GM23248 (cell line): ENCODE measurements around the gene CYP3A7. TPM values are rescaled to one million over a fixed set of nuclear protein-coding genes. Genes with fewer than 3 reads are reported as not detected.
"Not testable (repeated sequence)": the region's sequence is repeated elsewhere in the genome, so short reads cannot be mapped to it uniquely, and the experiment has no call there.

Experiments
- DNase-seq: peaks from one replicate; pipeline ENCODE4 v3.0.0-alpha.2; 2015
- H2AFZ ChIP-seq: fragments of 200-600 bp; sonication (generic); 2 replicates; pipeline ENCODE4 v1.6.1; 2016; ENCODE audit warnings: antibody characterized with exemption
- H3F3A ChIP-seq: fragments of 200-600 bp; sonication (generic); 2 replicates; pipeline ENCODE4 v1.6.1; 2016; ENCODE audit warnings: mild to moderate bottlenecking, antibody characterized with exemption, mixed run types; ENCODE audit not compliant: insufficient read depth
- H3K27ac ChIP-seq: fragments of 200-600 bp; sonication (generic); 2 replicates; pipeline ENCODE4 v1.5.1; 2016; ENCODE audit warnings: mild to moderate bottlenecking
- H3K27me3 ChIP-seq: fragments of 200-600 bp; sonication (generic); replicated peaks from 2 replicates; pipeline ENCODE4 v1.6.1; 2016; ENCODE audit warnings: mild to moderate bottlenecking; ENCODE audit not compliant: insufficient read depth
- H3K36me3 ChIP-seq: fragments of 200-600 bp; sonication (generic); 2 replicates; pipeline ENCODE4 v1.6.1; 2016; ENCODE audit warnings: low read depth, mild to moderate bottlenecking
- H3K4me1 ChIP-seq: fragments of 200-600 bp; sonication (generic); 2 replicates; pipeline ENCODE4 v1.6.1; 2016; ENCODE audit warnings: mild to moderate bottlenecking; ENCODE audit not compliant: insufficient read depth
- H3K4me2 ChIP-seq: fragments of 200-600 bp; sonication (generic); one replicate; pipeline ENCODE4 v1.6.1; 2016; ENCODE audit warnings: mild to moderate bottlenecking; ENCODE audit not compliant: unreplicated experiment
- H3K4me3 ChIP-seq: fragments of 200-600 bp; sonication (generic); 2 replicates; pipeline ENCODE4 v1.5.1; 2016; ENCODE audit warnings: mild to moderate bottlenecking
- H3K79me2 ChIP-seq: fragments of 200-600 bp; sonication (generic); 2 replicates; pipeline ENCODE4 v1.6.1; 2016; ENCODE audit warnings: mild to moderate bottlenecking; ENCODE audit not compliant: insufficient read depth
- H3K9ac ChIP-seq: fragments of 200-600 bp; sonication (generic); 2 replicates; pipeline ENCODE4 v1.6.1; 2016; ENCODE audit warnings: mild to moderate bottlenecking
- H3K9me2 ChIP-seq: fragments of 200-600 bp; sonication (generic); 2 replicates; pipeline ENCODE4 v1.6.1; 2016; ENCODE audit warnings: mixed run types, mild to moderate bottlenecking, moderate library complexity; ENCODE audit not compliant: insufficient read depth
- H3K9me3 ChIP-seq: fragments of 200-600 bp; sonication (generic); one replicate; pipeline ENCODE4 v1.6.1; 2017; ENCODE audit warnings: low read depth
- H4K20me1 ChIP-seq: fragments of 200-600 bp; sonication (generic); 2 replicates; pipeline ENCODE4 v1.6.0; 2016; ENCODE audit not compliant: insufficient read depth
- EZH2 ChIP-seq: fragments of 200-600 bp; sonication (generic); IDR thresholded peaks from 2 replicates; pipeline ENCODE4 v1.6.1; 2018; ENCODE audit warnings: antibody characterized with exemption, mild to moderate bottlenecking; ENCODE audit not compliant: insufficient read depth, poor library complexity, severe bottlenecking
- EZH2phosphoT487 ChIP-seq: fragments of 200-600 bp; sonication (generic); IDR thresholded peaks from 2 replicates; pipeline ENCODE4 v1.6.1; 2018; ENCODE audit warnings: antibody characterized with exemption, moderate library complexity, mild to moderate bottlenecking, low read depth; ENCODE audit not compliant: insufficient read depth
- WGBS, 2 experiments: methylation state at CpG; one replicate each; pipeline ENCODE4 v1.1.6; 2015 to 2017; ENCODE audit warnings: low lambda C conversion rate in 2 of 2, low coverage in 1 of 2; ENCODE audit errors: missing lambda C conversion rate in 2 of 2; 5-methylcytosine and 5-hydroxymethylcytosine counted together
- in situ Hi-C: fragments of 300-500 bp; cut with MboI; formaldehyde crosslinking; loops from 2 replicates; pipeline ENCODE4 v1.15.0; 2020
- polyA plus RNA-seq: library from polyadenylated mRNA; unstranded; fragments of >200 nt; fragmentation: Nextera tagmentation; extraction: Ambion mirVana; gene quantifications from 2 replicates; pipeline ENCODE4 v1.2.1, GENCODE V29; 2016
- total RNA-seq: library from RNA; depleted of rRNA; stranded (reverse); fragments of >200 nt; shearing (Covaris generic); gene quantifications from 2 replicates; pipeline ENCODE4 v1.2.3, GENCODE V29; 2014

CYP3A7 gene
- total and polyA plus RNA-seq, 2 experiments from 2014 or later: not detected

- no peak overlapping the region for H2AFZ ChIP-seq
- peaks cover 20% of the 10 kb centered on the region for H3F3A ChIP-seq
- H3K9me3 ChIP-seq: no peaks in the 10 kb centered on the region
- no peak overlapping the region for H3K4me3 ChIP-seq
- H3K27me3 ChIP-seq: peaks cover 18% of the 10 kb centered on the region
- WGBS, 2 experiments: 51 to 55% methylated on average over 5 of the region's 5 CpGs
- peak overlapping the region; percentile 7 for H3K4me2 ChIP-seq
- TF ChIP-seq EZH2phosphoT487: peak; percentile 17; the same call in 1 of the 2 replicates
- TF ChIP-seq EZH2: no peak
- H3K79me2 ChIP-seq: no peaks in the 10 kb centered on the region
- in situ Hi-C loops: no loop called here
- peaks cover 17% of the 10 kb centered on the region for H3K4me1 ChIP-seq
- H4K20me1 ChIP-seq: no peaks in the 10 kb centered on the region
- peak; percentile 90 for DNase-seq
- H3K36me3 ChIP-seq: no peaks in the 10 kb centered on the region
- no peaks in the 10 kb centered on the region for H3K9me2 ChIP-seq
- peak overlapping the region; percentile 46 for H3K27ac ChIP-seq
- H3K9ac ChIP-seq: no peak overlapping the region
Measured at GRCh38 chr7:99740573-99741440, 5.8 kb upstream of the CYP3A7 start.

GRCh38 chr7:99739699-99740572 is 4.9 kb upstream of the CYP3A7 start:
- Histone ChIP-seq H3K27me3 (peaks cover 9% of the 10 kb centered on the region), H3K9me2 (no peaks in the 10 kb centered on the region), H3K4me3 (no peak overlapping the region), H3K4me2 (peak overlapping the region; percentile 7), H3K79me2 (no peaks in the 10 kb centered on the region), H3K27ac (peak overlapping the region; percentile 46), H3K4me1 (peaks cover 17% of the 10 kb centered on the region), H2AFZ (no peak overlapping the region), H3K36me3 (no peaks in the 10 kb centered on the region), H3F3A (peaks cover 20% of the 10 kb centered on the region), H3K9ac (no peak overlapping the region), H4K20me1 (no peaks in the 10 kb centered on the region), H3K9me3 (no peaks in the 10 kb centered on the region)
- no peak for DNase-seq
- 41 to 54% methylated on average over 2 of the region's 2 CpGs for WGBS, 2 experiments
- in situ Hi-C loops: no loop called here
- TF ChIP-seq EZH2phosphoT487 (peak; percentile 93), EZH2 (no peak)

GRCh38 chr7:99737726-99738125 is 2.7 kb upstream of the CYP3A7 start:
- no peak for DNase-seq
- Histone ChIP-seq H3K4me1 (peaks cover 17% of the 10 kb centered on the region), H3K9ac (no peak overlapping the region), H2AFZ (no peak overlapping the region), H3K27me3 (peaks cover 3% of the 10 kb centered on the region; the same call in 1 of the 2 replicates), H3K4me3 (no peak overlapping the region), H3K27ac (no peak overlapping the region), H4K20me1 (no peaks in the 10 kb centered on the region), H3F3A (peaks cover 20% of the 10 kb centered on the region), H3K9me2 (no peaks in the 10 kb centered on the region), H3K36me3 (no peaks in the 10 kb centered on the region), H3K9me3 (no peaks in the 10 kb centered on the region), H3K4me2 (no peak overlapping the region), H3K79me2 (no peaks in the 10 kb centered on the region)
- TF ChIP-seq EZH2phosphoT487: no peak
- no peak for TF ChIP-seq EZH2
- 30 to 38% methylated on average over 1 of the region's 1 CpG for WGBS, 2 experiments
- in situ Hi-C loops: no loop called here

GRCh38 chr7:99736667-99737066 is 1.7 kb upstream of the CYP3A7 start:
- DNase-seq, H3K4me2 ChIP-seq, H3K27ac ChIP-seq, in situ Hi-C loops, H4K20me1 ChIP-seq, H3K9me2 ChIP-seq, H3K79me2 ChIP-seq, H2AFZ ChIP-seq, H3K9me3 ChIP-seq, H3K4me3 ChIP-seq, H3K9ac ChIP-seq, H3K27me3 ChIP-seq, H3K36me3 ChIP-seq: not testable (repeated sequence)
- 62 to 66% methylated on average over 4 of the region's 4 CpGs for WGBS, 2 experiments
- Histone ChIP-seq H3K4me1 (peaks cover 17% of the 10 kb centered on the region), H3F3A (peaks cover 20% of the 10 kb centered on the region)
